Lower lobe of right lung (tissue), 2 donors: Measurements from ENCODE around the gene TMOD1. TPM values are rescaled to one million over a fixed set of nuclear protein-coding genes. Genes with fewer than 3 reads are reported as not detected.

Experiments
- ATAC-seq, 2 donors: fragments of 200-7000 bp; cut with Tn5 transposase; one replicate each; pipeline ENCODE4 v1.9.1; 2020 to 2022; ENCODE audit warnings: mild to moderate bottlenecking in 2 of 2, moderate library complexity in 2 of 2
- DNase-seq: peaks from one replicate; pipeline ENCODE4 v3.0.0-alpha.2; 2020
- H3K27ac ChIP-seq: fragments of 200-600 bp; one replicate; pipeline ENCODE4 v1.8.0; 2022
- H3K27me3 ChIP-seq: fragments of 200-600 bp; one replicate; pipeline ENCODE4 v1.8.0; 2022; ENCODE audit warnings: low read depth
- H3K36me3 ChIP-seq: fragments of 200-600 bp; one replicate; pipeline ENCODE4 v1.8.0; 2022; ENCODE audit warnings: mild to moderate bottlenecking
- H3K4me1 ChIP-seq: fragments of 200-600 bp; one replicate; pipeline ENCODE4 v1.8.0; 2022
- H3K4me3 ChIP-seq: fragments of 200-600 bp; one replicate; pipeline ENCODE4 v1.8.0; 2022; ENCODE audit warnings: mild to moderate bottlenecking
- H3K9me3 ChIP-seq: fragments of 200-600 bp; one replicate; pipeline ENCODE4 v1.8.0; 2022
- CTCF ChIP-seq: fragments of 200-600 bp; IDR thresholded peaks from one replicate; pipeline ENCODE4 v1.8.0; 2022; ENCODE audit warnings: antibody characterized with exemption, mild to moderate bottlenecking
- intact Hi-C: fragments of 100-400 bp; cut with DNase I; formaldehyde crosslinking; loops from one replicate; pipeline ENCODE4 v1.11.0; 2022
- total RNA-seq: library from RNA; stranded (reverse); fragmentation: NEBNext Ultra II Directional; extraction: Animal tissue kit (Norgen Biotek cat#: 25700); gene quantifications from one replicate; pipeline ENCODE4 v1.2.1, GENCODE V29; 2021
- donor health status: DM: no; HTN: yes; CAD: no; lungs with severe emphysema.

TMOD1 gene
- total RNA-seq, 1 donor from 2014 or later: 7.9 TPM

- Histone ChIP-seq H3K4me1 (peaks cover 19% of the 10 kb centered on the region), H3K27ac (peak overlapping the region; percentile 79)
Observed at GRCh38 chr9:97527626-97528528, 26.4 kb downstream of the TMOD1 start.

GRCh38 chr9:97528529-97529230, 27.2 kb downstream of the TMOD1 start:
- no peak overlapping the region for H3K4me3 ChIP-seq
- peaks cover 3% of the 10 kb centered on the region for H3K36me3 ChIP-seq
- DNase-seq (peak; percentile 59), ATAC-seq (peak; percentile 87 to 92)
- H3K4me1 ChIP-seq: peaks cover 19% of the 10 kb centered on the region
- peak overlapping the region; percentile 79 for H3K27ac ChIP-seq
- TF ChIP-seq CTCF: no peak
- intact Hi-C loops: no loop called here
- peaks cover 2% of the 10 kb centered on the region for H3K9me3 ChIP-seq
- H3K27me3 ChIP-seq: no peaks in the 10 kb centered on the region

More at GRCh38 chr9:97527626-97528528, 26.4 kb downstream of the TMOD1 start:
- intact Hi-C loops: no loop called here
- Histone ChIP-seq H3K27me3 (no peaks in the 10 kb centered on the region), H3K9me3 (no peaks in the 10 kb centered on the region), H3K4me3 (no peak overlapping the region), H3K36me3 (peaks cover 3% of the 10 kb centered on the region)
- DNase-seq (no peak), ATAC-seq (peak; percentile 48 to 53)
- TF ChIP-seq CTCF: no peak

- intact Hi-C loops: no loop called here
- peaks cover 19% of the 10 kb centered on the region for H3K4me1 ChIP-seq
- TF ChIP-seq CTCF: no peak
- H3K36me3 ChIP-seq: peaks cover 3% of the 10 kb centered on the region
- H3K9me3 ChIP-seq: peaks cover 6% of the 10 kb centered on the region
- no peaks in the 10 kb centered on the region for H3K27me3 ChIP-seq
- H3K4me3 ChIP-seq: no peak overlapping the region
- peak; percentile 76 to 89 for ATAC-seq
- H3K27ac ChIP-seq: peak overlapping the region; percentile 79
- no peak for DNase-seq
Observed at GRCh38 chr9:97529363-97530076, 28.1 kb downstream of the TMOD1 start.

DNA sequence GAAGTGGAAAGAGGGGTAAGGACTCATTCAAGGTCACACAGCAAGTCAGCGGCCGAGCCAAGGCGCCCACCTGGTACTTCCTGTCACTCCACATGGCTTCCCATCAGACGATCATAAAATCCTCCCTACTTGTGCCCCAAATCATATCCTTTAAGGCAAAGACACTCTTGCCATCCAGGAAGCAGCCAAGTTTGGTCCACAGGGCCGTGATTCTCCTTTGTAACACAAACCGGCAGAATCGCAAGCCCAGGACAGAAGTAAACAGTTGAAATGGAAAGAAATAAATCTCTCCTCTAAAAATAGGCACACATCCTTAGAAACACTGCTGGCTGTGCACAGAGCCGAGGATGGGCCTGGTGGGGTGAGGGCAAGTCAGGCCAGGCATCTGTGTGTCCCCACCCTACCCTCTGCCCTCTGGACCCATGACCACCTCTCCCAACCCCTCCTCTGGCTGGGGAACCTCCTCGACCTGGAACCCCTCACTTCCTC, 30.5 kb downstream of the TMOD1 start:
- Histone ChIP-seq H3K27me3 (no peaks in the 10 kb centered on the region), H3K4me3 (no peak overlapping the region), H3K9me3 (peaks cover 6% of the 10 kb centered on the region), H3K27ac (no peak overlapping the region), H3K4me1 (peaks cover 19% of the 10 kb centered on the region), H3K36me3 (no peaks in the 10 kb centered on the region)
- ATAC-seq (no peak), DNase-seq (no peak)
- TF ChIP-seq CTCF: no peak
- intact Hi-C loops: no loop called here

- ATAC-seq (no peak), DNase-seq (no peak)
- Histone ChIP-seq H3K27ac (no peak overlapping the region), H3K4me1 (peaks cover 9% of the 10 kb centered on the region), H3K36me3 (no peaks in the 10 kb centered on the region), H3K9me3 (peaks cover 6% of the 10 kb centered on the region), H3K27me3 (no peaks in the 10 kb centered on the region), H3K4me3 (no peak overlapping the region)
- TF ChIP-seq CTCF: no peak
- intact Hi-C loops: no loop called here
Observed at GRCh38 chr9:97534185-97534584, 32.7 kb downstream of the TMOD1 start.
